GM18858 (cell line): ENCODE data around the gene UGT1A1.

ENCODE experiments used
- ATAC-seq: cut with Tn5 transposase; IDR thresholded peaks from one replicate; pipeline ENCODE4 v1.9.1; 2021; ENCODE audit not compliant: unreplicated experiment

The UGT1A1 gene

GRCh38 chr2:233815861-233816260, 55.8 kb downstream of the UGT1A1 start:
- ATAC-seq, result no peak

- no peak for ATAC-seq
Measured at GRCh38 chr2:233816334-233816733, 56.3 kb downstream of the UGT1A1 start.

GRCh38 chr2:233816771-233817170, 56.7 kb downstream of the UGT1A1 start:
- ATAC-seq, result no peak

GRCh38 chr2:233817361-233817911, 57.4 kb downstream of the UGT1A1 start:
- no peak for ATAC-seq

GRCh38 chr2:233817995-233818638, 58.0 kb downstream of the UGT1A1 start:
- ATAC-seq, result no peak

GRCh38 chr2:233818639-233819621, 58.9 kb downstream of the UGT1A1 start:
- no peak for ATAC-seq

- no peak for ATAC-seq
Measured at GRCh38 chr2:233819884-233820773, 60.1 kb downstream of the UGT1A1 start.

GRCh38 chr2:233820774-233821105, 60.7 kb downstream of the UGT1A1 start:
- no peak for ATAC-seq

- no peak for ATAC-seq
Measured at GRCh38 chr2:233821196-233821595, 61.1 kb downstream of the UGT1A1 start.

- ATAC-seq, result no peak
Measured at GRCh38 chr2:233821709-233822100, 61.6 kb downstream of the UGT1A1 start.

GRCh38 chr2:233822101-233822771, 62.2 kb downstream of the UGT1A1 start:
- no peak for ATAC-seq
